ENCODE data around the gene MEIOSIN. TPM values are rescaled to one million over a fixed set of nuclear protein-coding genes. Genes with fewer than 3 reads are reported as not detected.

Gene MEIOSIN
- total RNA-seq, 1 experiment from 2014 or later = 0.45 TPM

GRCh38 chr19:45771311-45771933 lies 38.2 kb downstream of the MEIOSIN start:
- DNase-seq (ENCODE audit: low read depth, low spot score) = no peak
- in situ Hi-C loops (cut with HindIII; ENCODE audit: low pct_unique_long_range_greater_than_20kb, low sequenced_read_pairs) = no loop called here

GRCh38 chr19:45772130-45772840 lies 39.0 kb downstream of the MEIOSIN start:
- in situ Hi-C loops (cut with HindIII; ENCODE audit: low pct_unique_long_range_greater_than_20kb, low sequenced_read_pairs) = no loop called here
- no peak for DNase-seq (ENCODE audit: low read depth, low spot score)

DNA sequence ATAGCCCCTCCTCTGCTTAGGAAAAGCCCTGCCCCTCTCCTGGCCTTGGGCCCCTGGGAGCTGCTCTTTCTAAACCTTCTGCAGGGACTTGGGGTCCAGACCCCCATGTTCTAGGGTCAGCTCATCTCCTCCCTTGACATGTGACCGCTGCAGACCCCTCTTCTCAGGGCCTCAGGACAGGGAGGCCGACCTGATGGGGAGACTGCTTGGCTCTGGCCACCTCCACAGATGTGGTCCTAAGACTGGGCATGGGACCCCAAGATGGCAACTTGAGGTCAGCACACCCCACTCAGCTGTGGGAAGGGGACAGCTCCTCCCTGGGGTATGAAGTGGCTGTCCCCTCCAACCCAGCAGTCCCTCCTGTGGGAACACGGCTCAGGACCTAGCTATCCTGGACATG lies 39.7 kb downstream of the MEIOSIN start:
- in situ Hi-C loops (cut with HindIII; ENCODE audit: low pct_unique_long_range_greater_than_20kb, low sequenced_read_pairs) = no loop called here
- no peak for DNase-seq (ENCODE audit: low read depth, low spot score)

- DNase-seq (ENCODE audit: low read depth, low spot score) = no peak
- in situ Hi-C loops (cut with HindIII; ENCODE audit: low pct_unique_long_range_greater_than_20kb, low sequenced_read_pairs) = no loop called here
Observed at GRCh38 chr19:45773384-45773783, 40.1 kb downstream of the MEIOSIN start.

GRCh38 chr19:45774765-45775164 lies 41.5 kb downstream of the MEIOSIN start:
- no peak for DNase-seq (ENCODE audit: low read depth, low spot score)
- in situ Hi-C loops (cut with HindIII; ENCODE audit: low pct_unique_long_range_greater_than_20kb, low sequenced_read_pairs) = no loop called here

GRCh38 chr19:45777395-45777961 lies 44.2 kb downstream of the MEIOSIN start:
- in situ Hi-C loops (cut with HindIII; ENCODE audit: low pct_unique_long_range_greater_than_20kb, low sequenced_read_pairs) = no loop called here
- no peak for DNase-seq (ENCODE audit: low read depth, low spot score)

DNA sequence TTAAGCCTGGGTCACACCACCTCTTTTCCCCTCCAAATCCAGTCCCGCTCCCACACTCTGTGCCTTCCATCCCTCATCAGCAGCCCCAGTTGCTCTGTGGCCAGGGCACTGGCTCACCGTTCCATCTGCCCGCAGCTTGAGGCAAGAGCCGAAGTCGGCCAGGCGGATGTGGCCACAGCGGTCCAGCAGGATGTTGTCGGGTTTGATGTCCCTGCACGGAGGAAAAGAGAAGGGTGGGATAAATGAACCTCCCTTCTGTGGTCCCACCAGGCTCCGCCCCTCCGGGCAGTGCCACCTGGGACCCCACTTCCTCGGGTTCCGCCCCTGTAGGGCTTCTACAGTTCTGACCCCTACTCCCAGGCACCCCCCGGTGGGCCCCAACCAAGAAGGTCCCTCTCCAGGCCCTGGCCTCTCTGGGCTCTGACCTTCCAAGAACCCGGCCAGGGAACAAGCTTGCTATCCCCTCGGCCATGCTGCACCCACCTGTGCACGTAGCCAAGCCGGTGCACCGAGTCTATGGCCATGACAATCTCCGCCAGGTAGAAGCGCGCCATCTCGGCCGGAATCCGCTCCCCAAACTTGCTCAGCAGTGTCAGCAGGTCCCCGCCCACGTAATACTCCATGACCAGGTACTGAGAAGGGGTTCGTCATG lies 44.9 kb downstream of the MEIOSIN start:
- in situ Hi-C loops (cut with HindIII; ENCODE audit: low pct_unique_long_range_greater_than_20kb, low sequenced_read_pairs) = no loop called here
- DNase-seq (ENCODE audit: low read depth, low spot score) = no peak

- DNase-seq (ENCODE audit: low read depth, low spot score) = peak; percentile 85
- in situ Hi-C loops (cut with HindIII; ENCODE audit: low pct_unique_long_range_greater_than_20kb, low sequenced_read_pairs) = no loop called here
Observed at GRCh38 chr19:45779231-45780145, 46.2 kb downstream of the MEIOSIN start.

GRCh38 chr19:45780146-45780447 lies 46.9 kb downstream of the MEIOSIN start:
- in situ Hi-C loops (cut with HindIII; ENCODE audit: low pct_unique_long_range_greater_than_20kb, low sequenced_read_pairs) = no loop called here
- DNase-seq (ENCODE audit: low read depth, low spot score) = no peak

DNA sequence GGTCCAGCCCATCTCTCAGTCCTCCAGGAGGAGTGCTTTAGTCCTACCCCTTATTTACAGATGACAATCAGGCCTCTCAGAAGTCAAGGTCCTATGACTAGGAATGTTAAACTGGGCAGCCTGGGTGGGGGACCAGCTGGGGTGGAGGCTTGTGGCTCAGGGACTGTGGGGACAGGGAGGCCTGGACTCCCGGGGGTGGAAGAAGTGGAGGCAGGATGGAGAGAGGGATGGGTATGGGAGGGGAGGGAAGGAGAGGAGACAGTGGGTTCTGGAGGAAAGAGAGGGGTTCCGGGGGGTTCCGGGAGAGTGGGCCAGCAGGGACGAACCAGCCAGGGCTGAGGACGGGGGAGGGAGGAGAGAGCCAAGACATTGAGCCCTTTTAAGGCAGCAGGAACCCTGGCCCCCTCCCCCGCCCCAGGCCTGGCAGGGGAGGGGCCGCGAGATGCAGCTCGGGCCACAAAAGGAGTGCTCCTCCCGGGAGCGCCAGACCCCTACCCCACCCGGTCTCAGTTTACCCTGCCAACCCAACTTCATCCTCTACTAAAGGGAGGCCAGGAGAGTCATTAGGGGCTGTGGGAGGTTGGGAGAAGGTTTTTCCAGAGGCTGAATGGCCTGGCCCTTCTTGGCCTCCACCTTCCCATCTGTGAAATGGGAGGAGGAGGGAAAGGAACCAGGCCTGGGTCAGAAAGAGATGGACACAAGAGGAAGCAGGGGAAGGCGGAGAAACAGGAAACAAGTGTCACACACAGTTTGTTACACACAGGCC lies 47.4 kb downstream of the MEIOSIN start:
- DNase-seq (ENCODE audit: low read depth, low spot score) = no peak
- in situ Hi-C loops (cut with HindIII; ENCODE audit: low pct_unique_long_range_greater_than_20kb, low sequenced_read_pairs) = no loop called here

DNA sequence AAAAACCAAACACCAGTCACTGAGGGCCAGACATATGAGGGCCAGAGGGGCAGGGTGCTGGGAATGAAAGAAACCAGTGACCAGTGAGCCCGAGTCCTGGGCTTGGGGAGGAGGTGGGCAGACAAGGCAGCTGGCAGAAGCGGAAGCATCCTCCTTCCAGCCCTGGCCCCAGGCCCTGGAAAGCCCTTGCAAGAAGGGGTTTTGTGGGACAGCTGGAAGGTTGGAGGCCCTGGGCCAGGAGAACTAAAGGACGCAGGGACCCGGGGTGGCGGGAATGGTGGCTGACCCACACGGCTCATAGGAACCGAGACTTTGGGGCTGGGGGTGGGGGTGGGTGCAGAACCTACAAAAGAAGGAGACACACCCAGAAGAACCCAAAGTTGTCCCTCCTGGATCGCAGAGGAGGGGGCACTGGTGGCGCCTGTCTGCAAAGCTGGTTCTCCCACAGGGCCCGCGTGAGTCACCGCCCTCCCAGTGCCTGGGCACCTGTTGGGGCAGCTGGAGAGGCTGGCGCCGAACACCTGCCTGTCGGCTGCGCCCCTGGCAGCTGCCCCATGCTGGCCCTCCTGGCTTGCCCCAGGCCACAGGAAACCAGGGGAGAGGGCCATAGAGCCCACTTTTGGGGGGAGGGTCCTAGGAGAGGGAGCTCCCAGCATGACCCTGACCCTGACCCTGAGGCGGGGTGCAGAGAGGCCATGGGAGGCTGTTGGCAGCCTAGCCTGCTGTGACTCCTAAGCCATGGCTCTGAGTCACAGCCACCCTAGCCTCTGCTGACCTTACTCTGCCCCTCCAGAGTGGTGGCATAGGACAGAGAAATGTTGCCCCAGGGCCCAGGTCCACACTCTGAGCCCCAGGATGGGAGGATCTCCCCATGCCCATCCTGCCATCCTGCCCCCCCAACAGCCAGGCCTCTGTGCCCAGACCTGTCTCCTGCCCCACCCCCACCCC lies 48.2 kb downstream of the MEIOSIN start:
- DNase-seq (ENCODE audit: low read depth, low spot score) = no peak
- in situ Hi-C loops (cut with HindIII; ENCODE audit: low pct_unique_long_range_greater_than_20kb, low sequenced_read_pairs) = no loop called here

GRCh38 chr19:45782162-45782691 lies 49.0 kb downstream of the MEIOSIN start, which contains the start of gene DMPK:
Gene DMPK, minus strand, starts transcription at chr19:45782490. Its CDS starts 138 bp downstream, at chr19:45782352.
- no peak for DNase-seq (ENCODE audit: low read depth, low spot score)
- in situ Hi-C loops (cut with HindIII; ENCODE audit: low pct_unique_long_range_greater_than_20kb, low sequenced_read_pairs) = no loop called here

- no peak for DNase-seq (ENCODE audit: low read depth, low spot score)
- in situ Hi-C loops (cut with HindIII; ENCODE audit: low pct_unique_long_range_greater_than_20kb, low sequenced_read_pairs) = no loop called here
Observed at GRCh38 chr19:45782820-45783785, 49.9 kb downstream of the MEIOSIN start.

DNA sequence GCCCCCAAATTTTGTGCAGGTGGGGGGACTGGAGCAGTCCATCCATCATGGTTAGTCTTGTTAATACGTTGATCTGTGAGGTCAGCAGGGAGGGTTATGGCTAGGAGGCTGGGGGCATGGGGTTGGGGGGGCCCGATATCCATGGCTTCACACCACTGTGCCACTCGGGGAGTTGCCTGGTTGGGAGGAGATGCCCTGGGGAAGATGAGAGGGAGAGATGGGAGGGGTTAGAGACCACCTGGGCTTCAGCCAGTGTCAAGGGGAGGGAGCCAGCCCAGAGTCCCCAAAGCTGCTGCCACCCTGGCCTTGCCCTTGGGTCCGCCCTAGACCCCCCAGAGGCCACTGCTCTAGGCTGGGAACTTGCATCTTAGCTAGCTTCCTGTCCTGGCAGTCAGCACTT lies 50.9 kb downstream of the MEIOSIN start:
- in situ Hi-C loops (cut with HindIII; ENCODE audit: low pct_unique_long_range_greater_than_20kb, low sequenced_read_pairs) = no loop called here
- no peak for DNase-seq (ENCODE audit: low read depth, low spot score)

GRCh38 chr19:45785097-45785496 lies 51.9 kb downstream of the MEIOSIN start:
- in situ Hi-C loops (cut with HindIII; ENCODE audit: low pct_unique_long_range_greater_than_20kb, low sequenced_read_pairs) = no loop called here

More at GRCh38 chr19:45785097-45785496, 51.9 kb downstream of the MEIOSIN start:
- no peak for DNase-seq (ENCODE audit: low read depth, low spot score)
